HG02970 (cell line): Measurements from ENCODE around the gene VANGL1.

Source experiments
- ATAC-seq: cut with Tn5 transposase; IDR thresholded peaks from one replicate; pipeline ENCODE4 v1.9.1; 2021; ENCODE audit warnings: mild to moderate bottlenecking, moderate library complexity, moderate number of reproducible peaks; ENCODE audit not compliant: unreplicated experiment, low FRiP score

Gene VANGL1

DNA sequence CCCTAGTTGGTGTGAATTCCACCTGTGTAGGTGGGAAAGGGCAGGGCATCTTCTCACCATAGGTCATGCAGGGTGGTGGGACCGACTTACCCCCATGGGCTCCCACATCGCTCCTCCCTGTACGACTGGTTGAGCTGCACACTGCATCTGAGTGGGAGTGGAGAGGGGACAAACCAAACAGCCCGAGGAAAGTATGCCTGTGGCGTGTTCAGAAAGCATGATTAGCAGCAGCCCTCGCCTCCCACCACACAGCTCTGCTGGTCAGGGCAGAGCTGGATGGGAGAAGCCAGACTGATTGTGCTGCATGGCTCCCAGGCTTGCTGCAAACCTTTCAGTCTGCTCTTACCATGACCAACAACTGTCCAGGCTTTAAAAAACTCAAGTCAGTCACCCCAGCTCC lies 24.4 kb downstream of the VANGL1 start:
- ATAC-seq: no peak

DNA sequence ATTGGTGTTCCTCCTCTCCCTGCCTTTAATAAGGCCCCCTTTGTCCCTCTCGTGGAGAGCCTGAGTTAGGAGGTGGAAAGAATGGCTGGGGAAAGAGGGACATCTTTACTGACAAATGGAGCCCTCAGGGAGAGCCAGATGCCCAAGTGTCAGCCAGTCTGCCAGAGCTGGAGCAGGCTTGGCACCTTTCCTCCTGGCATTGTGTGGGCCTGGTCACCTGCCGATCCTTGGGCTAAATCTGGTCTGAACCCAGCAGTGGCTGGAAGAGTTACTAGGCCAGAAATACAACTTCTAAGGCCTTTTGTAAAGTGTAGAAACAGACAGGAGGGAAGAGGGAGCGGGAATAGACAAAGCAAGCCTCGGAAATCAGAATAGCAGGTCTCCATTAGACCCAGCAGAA lies 24.9 kb downstream of the VANGL1 start:
- ATAC-seq: no peak

- no peak for ATAC-seq
Observed at GRCh38 chr1:115668579-115668978, 26.8 kb downstream of the VANGL1 start.

- ATAC-seq: no peak
Observed at GRCh38 chr1:115669002-115669673, 27.4 kb downstream of the VANGL1 start.

GRCh38 chr1:115669886-115670285 lies 28.1 kb downstream of the VANGL1 start:
- no peak for ATAC-seq

- no peak for ATAC-seq
Observed at GRCh38 chr1:115670476-115671175, 28.9 kb downstream of the VANGL1 start.

- ATAC-seq: no peak
Observed at GRCh38 chr1:115671176-115671934, 29.6 kb downstream of the VANGL1 start.

DNA sequence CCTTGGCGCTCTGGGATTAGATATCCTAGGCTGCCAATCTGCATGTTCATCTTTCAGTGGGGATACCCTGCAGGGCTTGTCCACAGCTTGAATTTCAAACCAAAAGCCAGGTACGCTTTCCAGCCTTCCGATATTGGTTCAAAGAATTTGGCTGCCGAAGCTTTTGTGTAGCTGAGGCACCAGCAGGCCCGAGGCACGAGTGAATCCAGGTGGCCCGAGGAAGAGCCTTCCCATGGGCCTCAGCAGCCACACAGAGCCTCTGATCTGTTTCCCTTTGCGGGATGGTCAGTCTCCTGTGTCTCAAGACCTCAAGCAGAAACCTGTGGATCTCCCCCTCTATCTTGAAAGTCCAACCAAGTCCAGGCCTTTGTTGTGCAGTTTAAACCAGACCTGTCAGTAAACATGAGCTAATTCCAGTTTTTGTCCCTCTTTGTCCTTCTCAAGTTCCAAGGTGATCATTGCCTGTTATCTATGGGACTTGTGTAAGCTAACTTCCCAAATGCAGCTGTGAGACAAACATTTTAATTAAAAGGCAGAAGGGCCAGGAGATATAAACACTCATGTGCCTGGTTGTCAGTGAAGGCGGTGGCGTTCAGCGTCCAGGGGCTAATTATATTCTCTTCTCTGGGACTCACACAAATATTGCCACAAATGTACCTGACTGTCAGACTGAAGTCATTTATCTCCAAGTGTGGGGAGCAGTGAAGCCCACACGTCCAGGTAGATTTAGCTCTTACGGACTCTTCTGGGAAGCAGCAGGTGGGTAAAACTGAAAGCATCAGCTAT lies 30.6 kb downstream of the VANGL1 start:
- ATAC-seq: no peak

GRCh38 chr1:115676498-115677181 lies 34.9 kb downstream of the VANGL1 start:
- no peak for ATAC-seq

- no peak for ATAC-seq
Observed at GRCh38 chr1:115677182-115677555, 35.4 kb downstream of the VANGL1 start.

DNA sequence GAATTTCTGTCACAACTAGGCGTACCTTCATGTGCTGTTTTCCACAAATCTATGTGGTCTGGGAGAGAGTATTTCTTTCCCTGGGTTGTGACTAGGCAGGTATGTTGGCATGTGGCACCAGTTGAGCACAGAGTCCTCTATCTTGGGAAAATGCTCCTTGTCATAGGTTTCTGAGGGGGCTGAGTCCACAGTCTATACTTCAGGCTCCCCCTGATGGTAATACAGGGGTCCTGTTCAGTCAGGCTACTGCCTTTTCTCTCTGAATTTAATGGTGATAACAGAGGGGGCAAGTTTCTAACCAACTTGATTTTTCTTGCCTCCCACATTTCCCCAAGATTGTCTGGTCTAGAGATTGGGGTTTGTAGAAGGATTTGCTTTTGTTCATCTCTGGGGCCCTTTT lies 35.8 kb downstream of the VANGL1 start:
- no peak for ATAC-seq

DNA sequence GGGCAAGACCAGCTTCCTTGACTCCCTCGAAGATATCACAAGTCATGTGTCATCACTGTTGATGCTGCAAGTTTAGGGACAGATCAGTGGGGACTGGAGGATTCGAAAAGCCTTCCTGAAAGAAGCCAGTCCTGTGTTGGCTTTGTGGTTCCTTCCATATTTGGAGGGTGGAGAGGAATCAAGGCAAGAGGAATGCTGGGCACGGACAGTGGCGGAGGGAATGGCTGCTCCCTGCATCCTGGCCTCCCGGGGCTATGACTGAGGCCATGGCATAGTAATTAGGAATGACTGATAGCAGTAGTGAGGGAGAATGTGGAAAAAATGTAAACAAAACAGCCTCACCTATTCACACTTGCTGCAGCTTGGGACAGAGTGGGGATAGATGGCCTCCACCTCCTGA lies 36.4 kb downstream of the VANGL1 start:
- no peak for ATAC-seq

GRCh38 chr1:115679141-115679611 lies 37.4 kb downstream of the VANGL1 start:
- ATAC-seq: no peak

GRCh38 chr1:115680730-115681111 lies 39.0 kb downstream of the VANGL1 start:
- no peak for ATAC-seq

DNA sequence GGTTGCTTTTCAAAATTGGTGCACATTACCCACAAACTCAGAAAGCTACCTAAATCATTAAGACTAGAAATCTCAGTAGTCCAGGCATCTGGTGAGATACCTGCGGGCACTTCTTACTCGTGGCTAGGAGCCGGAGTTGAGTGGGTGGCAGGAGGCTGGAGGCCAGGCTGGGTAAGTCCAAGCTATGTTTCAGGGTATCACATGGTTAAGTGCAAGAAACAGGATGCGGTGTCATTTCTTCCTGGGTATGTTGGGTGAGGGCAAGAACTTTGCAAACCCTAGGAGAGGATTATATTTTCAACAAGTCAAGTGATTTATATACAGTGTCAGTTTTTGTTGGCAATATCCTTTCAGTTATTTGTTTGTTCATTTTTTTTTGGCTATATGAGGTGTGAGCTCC lies 41.0 kb downstream of the VANGL1 start:
- no peak for ATAC-seq

DNA sequence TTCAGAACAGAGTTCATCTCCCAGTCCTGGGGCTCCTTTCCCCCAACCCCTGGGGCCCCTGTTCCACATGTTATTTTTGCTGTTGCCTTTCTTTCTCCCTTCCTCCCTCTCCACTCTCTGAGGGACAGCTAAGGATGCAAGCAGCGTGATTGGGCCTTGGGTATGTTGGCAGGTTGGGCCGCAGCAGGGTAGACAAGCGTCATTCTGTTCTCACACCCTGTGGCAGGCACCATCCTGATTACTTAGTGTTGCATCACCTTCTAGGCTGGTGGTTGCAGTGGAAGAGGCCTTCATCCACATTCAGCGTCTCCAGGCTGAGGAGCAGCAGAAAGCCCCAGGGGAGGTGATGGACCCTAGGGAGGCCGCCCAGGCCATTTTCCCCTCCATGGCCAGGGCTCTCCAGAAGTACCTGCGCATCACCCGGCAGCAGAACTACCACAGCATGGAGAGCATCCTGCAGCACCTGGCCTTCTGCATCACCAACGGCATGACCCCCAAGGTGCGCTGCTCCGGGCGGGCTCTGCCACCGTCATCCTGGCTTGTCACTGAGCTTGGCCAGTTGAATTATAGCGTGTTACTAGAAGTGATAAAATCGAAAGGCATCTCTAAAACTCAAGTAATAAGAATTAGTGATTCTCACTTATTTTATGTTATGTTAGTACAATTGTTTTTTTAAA lies 43.4 kb downstream of the VANGL1 start:
- ATAC-seq: no peak

DNA sequence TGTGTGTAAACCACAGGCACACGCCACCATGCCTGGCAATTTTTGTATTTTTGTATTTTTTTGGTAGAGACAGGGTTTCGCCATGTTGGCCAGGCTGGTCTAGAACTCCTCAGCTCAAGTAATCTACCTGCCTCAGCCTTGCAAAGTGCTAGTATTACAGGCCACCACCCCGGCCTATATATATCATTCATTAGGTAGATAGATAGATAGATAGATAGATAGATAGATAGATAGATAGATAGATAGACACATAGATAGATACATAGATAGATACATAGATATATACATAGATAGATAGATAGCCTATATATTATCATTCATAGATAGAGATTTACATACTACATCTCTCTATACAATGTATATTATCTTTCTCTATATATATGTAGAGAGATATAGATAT lies 46.0 kb downstream of the VANGL1 start:
- ATAC-seq: no peak

DNA sequence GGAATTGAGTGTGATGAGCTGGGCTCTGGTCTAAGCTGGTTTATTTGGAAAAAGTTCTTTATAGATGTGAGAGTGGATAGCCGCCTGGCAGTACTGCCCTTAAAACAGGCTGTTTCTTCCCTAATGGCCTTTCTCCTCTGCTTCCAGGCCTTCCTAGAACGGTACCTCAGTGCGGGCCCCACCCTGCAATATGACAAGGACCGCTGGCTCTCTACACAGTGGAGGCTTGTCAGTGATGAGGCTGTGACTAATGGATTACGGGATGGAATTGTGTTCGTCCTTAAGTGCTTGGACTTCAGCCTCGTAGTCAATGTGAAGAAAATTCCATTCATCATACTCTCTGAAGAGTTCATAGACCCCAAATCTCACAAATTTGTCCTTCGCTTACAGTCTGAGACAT lies 49.2 kb downstream of the VANGL1 start:
- ATAC-seq: no peak

GRCh38 chr1:115692224-115692623 lies 50.5 kb downstream of the VANGL1 start:
- no peak for ATAC-seq

DNA sequence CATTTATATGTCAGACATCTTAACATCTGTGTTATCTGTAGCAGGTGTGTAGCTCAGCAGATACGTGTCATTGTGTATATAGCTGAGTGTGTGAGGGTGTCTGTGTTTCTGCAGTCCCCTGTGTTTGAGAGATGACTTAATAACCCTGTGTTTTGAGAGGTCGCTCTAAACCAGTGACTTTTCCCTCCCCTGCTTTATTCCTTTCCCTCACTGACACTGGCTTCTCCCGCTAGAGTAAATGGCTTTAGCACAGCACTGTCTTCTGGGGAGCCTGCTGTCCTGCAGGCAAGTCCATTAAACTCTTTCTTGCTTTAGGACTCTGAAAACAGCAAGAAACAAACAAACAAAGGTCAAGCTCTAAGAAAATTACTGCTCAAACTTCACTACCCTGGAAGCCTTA lies 53.0 kb downstream of the VANGL1 start:
- no peak for ATAC-seq
